ENCODE results near the gene CYP3A7.
"Not testable (repeated sequence)": the region's sequence is repeated elsewhere in the genome, so short reads cannot be mapped to it uniquely, and the experiment has no call there.

GRCh38 chr7:99691658-99692057 is 43.3 kb downstream of the CYP3A7 start:
- TF ChIP-seq POLR2A (IDR thresholded peaks at IDR 0.05): not testable (repeated sequence)
- TF ChIP-seq, protein P1, sequence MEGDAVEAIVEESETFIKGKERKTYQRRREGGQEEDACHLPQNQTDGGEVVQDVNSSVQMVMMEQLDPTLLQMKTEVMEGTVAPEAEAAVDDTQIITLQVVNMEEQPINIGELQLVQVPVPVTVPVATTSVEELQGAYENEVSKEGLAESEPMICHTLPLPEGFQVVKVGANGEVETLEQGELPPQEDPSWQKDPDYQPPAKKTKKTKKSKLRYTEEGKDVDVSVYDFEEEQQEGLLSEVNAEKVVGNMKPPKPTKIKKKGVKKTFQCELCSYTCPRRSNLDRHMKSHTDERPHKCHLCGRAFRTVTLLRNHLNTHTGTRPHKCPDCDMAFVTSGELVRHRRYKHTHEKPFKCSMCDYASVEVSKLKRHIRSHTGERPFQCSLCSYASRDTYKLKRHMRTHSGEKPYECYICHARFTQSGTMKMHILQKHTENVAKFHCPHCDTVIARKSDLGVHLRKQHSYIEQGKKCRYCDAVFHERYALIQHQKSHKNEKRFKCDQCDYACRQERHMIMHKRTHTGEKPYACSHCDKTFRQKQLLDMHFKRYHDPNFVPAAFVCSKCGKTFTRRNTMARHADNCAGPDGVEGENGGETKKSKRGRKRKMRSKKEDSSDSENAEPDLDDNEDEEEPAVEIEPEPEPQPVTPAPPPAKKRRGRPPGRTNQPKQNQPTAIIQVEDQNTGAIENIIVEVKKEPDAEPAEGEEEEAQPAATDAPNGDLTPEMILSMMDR (IDR thresholded peaks at IDR 0.05): not testable (repeated sequence)

Data from uterus (tissue), 2 donors.